A549 (cell line): ENCODE results near the gene EBF3.

Experiments
- CEBPB ChIP-seq, 2 experiments: fragments of >200 bp in 1 of 2; sonication (Bioruptor Twin) in 1 of 2; formaldehyde crosslinking in 1 of 2; IDR thresholded peaks; 2 replicates each; pipeline ENCODE4 v1.6.1; 2012 to 2016
- MAFK ChIP-seq: fragments of 450-650 bp; IDR thresholded peaks from 2 replicates; pipeline ENCODE4 v1.6.1; 2014; ENCODE audit not compliant: partially characterized antibody
- POLR2A ChIP-seq: IDR thresholded peaks from 2 replicates; pipeline ENCODE4 v1.6.1; 2012; ENCODE audit warnings: mild to moderate bottlenecking, low read length
- RAD21 ChIP-seq, 2 experiments: fragments of >200 bp in 1 of 2; sonication (Bioruptor Twin) in 1 of 2; formaldehyde crosslinking in 1 of 2; IDR thresholded peaks in 1 of 2; conservative IDR thresholded peaks in 1 of 2; 2 replicates in 1 of 2; 3 replicates in 1 of 2; pipeline ENCODE4 v1.6.1; 2012 to 2018; ENCODE audit warnings: inconsistent platforms in 1 of 2
- SMC3 ChIP-seq: fragments of >200 bp; sonication (Bioruptor Twin); formaldehyde crosslinking; IDR thresholded peaks from 3 replicates; pipeline ENCODE4 v1.6.1; 2018; ENCODE audit warnings: inconsistent platforms
- ZSCAN20 ChIP-seq: fragments of 250-450 bp; sonication (Bioruptor Pico); IDR thresholded peaks from 2 replicates; pipeline ENCODE4 v1.8.0; 2022; ENCODE audit warnings: mild to moderate bottlenecking, moderate library complexity
- TF ChIP-seq, protein P1 (sequence below): fragments of 200-600 bp; sonication (generic); IDR thresholded peaks from 2 replicates; pipeline ENCODE4 v1.6.1; 2016; ENCODE audit warnings: antibody characterized with exemption, mild to moderate bottlenecking, moderate library complexity
- TF ChIP-seq, protein P2 (sequence below): fragments of >200 bp; sonication (Bioruptor Twin); formaldehyde crosslinking; IDR thresholded peaks from 3 replicates; pipeline ENCODE4 v1.5.1; 2016
- TF ChIP-seq, protein P3 (sequence below): IDR thresholded peaks from 2 replicates; pipeline ENCODE4 v1.6.1; 2012

DNA sequence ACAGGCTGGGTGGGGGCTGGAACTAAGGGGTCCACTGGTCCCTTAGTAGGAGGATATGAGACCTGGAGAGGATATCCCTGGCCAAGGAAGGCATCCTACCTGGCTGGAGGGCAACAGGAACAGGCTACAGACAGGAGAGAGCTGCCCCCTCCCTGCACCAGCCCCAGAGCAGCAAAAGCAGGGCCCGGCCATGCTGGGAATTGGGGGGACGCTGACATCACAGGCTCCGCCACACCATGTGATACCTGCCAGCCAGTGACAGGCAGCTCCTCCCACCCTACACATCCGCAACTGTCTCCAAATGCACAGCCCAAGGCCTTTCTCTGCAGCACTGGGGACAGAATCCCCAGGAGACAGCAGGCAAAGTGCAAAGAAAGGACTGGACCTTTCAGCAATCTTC, 100.0 kb downstream of the EBF3 start:
- TF ChIP-seq POLR2A (no peak), ZSCAN20 (CRISPR knock-in tag) (no peak), SMC3 (no peak), RAD21 (conservative IDR thresholded peaks at IDR 0.05 in 1 of 2, IDR thresholded peaks at IDR 0.05 in 1 of 2) (no peak), CEBPB (IDR thresholded peaks at IDR 0.05) (no peak), MAFK (no peak)
- TF ChIP-seq, protein P1, sequence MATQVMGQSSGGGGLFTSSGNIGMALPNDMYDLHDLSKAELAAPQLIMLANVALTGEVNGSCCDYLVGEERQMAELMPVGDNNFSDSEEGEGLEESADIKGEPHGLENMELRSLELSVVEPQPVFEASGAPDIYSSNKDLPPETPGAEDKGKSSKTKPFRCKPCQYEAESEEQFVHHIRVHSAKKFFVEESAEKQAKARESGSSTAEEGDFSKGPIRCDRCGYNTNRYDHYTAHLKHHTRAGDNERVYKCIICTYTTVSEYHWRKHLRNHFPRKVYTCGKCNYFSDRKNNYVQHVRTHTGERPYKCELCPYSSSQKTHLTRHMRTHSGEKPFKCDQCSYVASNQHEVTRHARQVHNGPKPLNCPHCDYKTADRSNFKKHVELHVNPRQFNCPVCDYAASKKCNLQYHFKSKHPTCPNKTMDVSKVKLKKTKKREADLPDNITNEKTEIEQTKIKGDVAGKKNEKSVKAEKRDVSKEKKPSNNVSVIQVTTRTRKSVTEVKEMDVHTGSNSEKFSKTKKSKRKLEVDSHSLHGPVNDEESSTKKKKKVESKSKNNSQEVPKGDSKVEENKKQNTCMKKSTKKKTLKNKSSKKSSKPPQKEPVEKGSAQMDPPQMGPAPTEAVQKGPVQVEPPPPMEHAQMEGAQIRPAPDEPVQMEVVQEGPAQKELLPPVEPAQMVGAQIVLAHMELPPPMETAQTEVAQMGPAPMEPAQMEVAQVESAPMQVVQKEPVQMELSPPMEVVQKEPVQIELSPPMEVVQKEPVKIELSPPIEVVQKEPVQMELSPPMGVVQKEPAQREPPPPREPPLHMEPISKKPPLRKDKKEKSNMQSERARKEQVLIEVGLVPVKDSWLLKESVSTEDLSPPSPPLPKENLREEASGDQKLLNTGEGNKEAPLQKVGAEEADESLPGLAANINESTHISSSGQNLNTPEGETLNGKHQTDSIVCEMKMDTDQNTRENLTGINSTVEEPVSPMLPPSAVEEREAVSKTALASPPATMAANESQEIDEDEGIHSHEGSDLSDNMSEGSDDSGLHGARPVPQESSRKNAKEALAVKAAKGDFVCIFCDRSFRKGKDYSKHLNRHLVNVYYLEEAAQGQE = no peak
- TF ChIP-seq, protein P2, sequence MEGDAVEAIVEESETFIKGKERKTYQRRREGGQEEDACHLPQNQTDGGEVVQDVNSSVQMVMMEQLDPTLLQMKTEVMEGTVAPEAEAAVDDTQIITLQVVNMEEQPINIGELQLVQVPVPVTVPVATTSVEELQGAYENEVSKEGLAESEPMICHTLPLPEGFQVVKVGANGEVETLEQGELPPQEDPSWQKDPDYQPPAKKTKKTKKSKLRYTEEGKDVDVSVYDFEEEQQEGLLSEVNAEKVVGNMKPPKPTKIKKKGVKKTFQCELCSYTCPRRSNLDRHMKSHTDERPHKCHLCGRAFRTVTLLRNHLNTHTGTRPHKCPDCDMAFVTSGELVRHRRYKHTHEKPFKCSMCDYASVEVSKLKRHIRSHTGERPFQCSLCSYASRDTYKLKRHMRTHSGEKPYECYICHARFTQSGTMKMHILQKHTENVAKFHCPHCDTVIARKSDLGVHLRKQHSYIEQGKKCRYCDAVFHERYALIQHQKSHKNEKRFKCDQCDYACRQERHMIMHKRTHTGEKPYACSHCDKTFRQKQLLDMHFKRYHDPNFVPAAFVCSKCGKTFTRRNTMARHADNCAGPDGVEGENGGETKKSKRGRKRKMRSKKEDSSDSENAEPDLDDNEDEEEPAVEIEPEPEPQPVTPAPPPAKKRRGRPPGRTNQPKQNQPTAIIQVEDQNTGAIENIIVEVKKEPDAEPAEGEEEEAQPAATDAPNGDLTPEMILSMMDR = no peak
- TF ChIP-seq, protein P3, sequence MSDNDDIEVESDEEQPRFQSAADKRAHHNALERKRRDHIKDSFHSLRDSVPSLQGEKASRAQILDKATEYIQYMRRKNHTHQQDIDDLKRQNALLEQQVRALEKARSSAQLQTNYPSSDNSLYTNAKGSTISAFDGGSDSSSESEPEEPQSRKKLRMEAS = no peak
